HG03064 (cell line): ENCODE measurements around the gene SMARCC2.
"Not testable (repeated sequence)": the region's sequence is repeated elsewhere in the genome, so short reads cannot be mapped to it uniquely, and the experiment has no call there.

ENCODE experiments used
- ATAC-seq: cut with Tn5 transposase; IDR thresholded peaks from one replicate; pipeline ENCODE4 v1.9.1; 2021; ENCODE audit warnings: low read depth; ENCODE audit not compliant: unreplicated experiment

SMARCC2 gene

DNA sequence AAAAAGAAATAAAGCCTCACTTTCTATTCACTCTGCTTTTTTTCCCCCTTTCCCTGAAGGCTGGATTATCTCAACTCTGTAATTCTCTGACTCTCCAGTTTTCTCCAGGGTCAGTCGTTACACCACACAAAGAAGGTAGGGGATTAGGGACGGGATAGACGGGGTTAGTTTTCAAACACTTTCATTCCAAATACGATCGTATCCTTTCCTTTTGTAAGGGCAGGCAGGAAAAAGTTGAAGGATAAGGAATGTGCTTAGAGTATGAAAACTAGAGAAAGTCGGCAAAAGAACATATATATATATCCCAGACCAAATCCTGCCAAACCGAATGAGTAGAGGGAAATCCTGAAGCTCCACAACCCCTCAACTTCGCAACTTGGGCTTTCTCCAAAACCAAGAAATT lies 61.8 kb downstream of the SMARCC2 start:
- no peak for ATAC-seq

DNA sequence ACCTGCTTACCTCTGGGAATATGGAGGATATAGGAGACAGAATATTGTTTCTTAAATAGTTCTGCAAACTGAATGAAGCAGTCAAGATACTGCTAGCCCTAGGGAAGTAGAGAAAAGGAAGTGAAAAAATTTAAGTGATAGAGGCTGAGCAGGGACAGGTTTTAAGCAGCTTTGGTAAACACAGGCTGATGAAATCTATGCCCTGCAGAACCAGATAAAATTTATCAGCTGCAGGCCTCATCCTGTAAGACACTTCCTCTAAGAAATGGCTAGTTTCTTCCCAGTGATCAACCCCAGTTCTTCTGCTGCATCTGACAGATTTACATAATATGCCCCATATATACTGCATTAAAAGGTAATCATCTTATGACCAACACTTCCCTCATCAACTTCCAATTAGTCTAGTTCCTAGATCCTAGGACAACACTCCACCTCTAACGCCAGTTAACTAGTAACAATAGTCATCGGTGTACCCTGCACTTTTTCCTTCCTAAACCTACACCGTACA lies 62.5 kb downstream of the SMARCC2 start:
- ATAC-seq = no peak

DNA sequence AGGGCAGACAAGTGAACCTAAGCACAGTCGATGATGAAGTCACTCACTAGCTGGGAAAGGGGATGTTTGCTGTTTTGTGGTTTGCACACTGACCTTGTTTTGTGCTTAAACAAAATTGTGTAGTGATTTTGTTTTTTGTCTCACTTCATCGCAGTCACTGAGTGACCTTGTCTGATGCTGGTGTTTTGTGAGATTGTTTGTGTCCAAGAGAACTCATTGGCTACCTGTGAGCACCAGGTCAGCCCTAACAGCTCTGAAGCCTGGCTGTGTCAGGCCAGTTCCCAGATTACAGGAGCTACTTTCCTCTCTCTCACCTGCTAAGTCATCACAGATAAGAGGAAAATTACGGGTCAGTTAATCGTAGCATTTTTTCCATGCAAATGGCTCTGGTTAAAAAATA lies 65.2 kb downstream of the SMARCC2 start:
- ATAC-seq = no peak

DNA sequence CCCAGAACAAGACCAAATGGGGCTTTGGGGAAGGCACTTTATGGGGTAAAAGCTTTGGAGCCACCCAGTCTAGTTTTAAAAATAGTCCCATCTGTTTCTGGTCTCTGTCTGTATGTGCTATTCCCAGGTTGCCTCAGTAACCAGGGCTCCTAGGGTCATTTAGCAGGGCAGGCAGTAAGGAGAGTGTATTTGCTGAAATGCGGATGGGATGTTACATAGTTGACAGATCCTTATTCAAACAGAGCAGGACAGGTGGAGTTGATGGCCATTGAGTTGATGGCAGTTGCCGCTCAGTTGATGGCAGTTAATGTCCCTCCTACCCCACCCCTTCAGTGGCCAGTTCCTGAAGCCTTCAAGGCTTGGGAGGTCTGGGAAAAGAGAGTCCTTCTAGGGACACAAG lies 66.6 kb downstream of the SMARCC2 start:
- no peak for ATAC-seq

DNA sequence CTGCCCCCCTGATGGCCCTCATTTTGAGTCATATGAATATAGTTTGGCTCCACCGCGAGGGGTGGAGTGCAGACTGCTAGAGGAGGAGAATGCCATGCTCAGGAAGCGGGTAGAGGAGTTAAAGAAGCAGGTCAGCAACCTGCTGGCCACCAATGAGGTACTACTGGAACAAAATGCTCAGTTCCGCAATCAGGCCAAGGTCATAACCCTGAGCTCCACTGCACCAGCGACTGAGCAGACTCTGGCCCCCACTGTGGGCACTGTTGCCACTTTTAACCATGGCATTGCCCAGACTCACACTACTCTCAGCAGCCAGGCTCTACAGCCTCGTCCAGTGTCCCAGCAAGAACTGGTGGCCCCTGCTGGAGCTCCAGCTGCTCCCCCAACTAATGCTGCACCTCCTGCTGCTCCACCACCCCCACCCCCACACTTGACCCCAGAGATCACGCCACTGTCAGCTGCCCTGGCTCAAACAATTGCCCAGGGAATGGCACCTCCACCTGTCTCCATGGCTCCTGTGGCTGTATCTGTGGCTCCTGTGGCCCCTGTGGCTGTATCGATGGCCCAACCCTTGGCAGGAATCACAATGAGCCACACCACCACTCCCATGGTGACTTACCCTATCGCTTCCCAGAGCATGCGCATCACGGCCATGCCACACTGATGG lies 67.9 kb downstream of the SMARCC2 start:
- ATAC-seq = no peak

DNA sequence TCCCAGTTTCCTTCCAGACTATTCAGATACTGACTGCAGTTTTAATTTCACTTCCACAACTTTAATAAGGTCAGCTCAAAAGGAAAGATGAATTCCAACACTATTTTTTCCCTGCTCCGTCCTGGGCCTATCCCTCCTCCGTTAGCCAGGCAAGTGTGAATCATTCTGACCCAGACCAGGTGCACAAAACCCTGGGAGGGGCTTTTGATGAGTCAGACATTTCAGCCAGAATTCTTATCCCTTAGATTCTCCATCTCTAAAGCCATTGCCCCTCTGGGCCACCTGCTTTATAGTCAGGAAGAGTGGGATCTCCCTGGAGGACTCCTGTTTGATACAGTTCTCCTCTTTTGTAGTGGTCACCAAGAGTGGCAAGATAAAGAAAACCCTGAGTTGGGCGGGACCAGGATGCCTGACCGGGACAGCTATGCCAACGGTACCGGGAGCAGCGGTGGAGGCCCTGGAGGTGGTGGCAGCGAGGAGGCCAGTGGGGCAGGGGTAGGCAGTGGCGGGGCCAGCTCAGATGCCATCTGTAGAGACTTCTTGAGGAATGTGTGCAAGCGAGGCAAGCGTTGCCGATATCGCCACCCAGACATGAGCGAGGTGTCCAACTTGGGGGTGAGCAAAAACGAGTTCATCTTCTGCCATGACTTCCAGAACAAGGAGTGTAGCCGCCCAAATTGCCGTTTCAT lies 69.0 kb downstream of the SMARCC2 start:
- ATAC-seq = no peak

DNA sequence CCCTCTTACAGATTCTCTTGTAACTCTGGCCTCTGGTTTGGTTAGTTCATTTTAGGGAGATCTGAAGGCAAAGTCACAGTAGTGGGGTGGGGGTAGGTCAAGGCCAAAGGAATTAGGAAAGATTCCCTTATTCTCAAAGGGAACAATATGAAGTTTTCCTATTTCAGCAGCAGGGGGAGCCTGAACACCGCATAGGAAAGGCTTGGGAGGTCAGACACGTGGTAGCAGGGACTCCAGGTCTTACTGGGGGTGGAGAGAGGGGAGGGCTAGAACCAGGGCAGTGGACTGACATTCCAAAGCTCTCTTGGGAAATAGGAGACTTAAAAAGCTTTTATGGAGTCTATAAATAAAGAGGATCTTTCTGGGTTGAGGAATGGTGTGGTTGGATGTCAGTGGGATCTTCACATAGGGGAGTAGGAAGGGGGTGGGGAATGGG lies 69.9 kb downstream of the SMARCC2 start:
- no peak for ATAC-seq

DNA sequence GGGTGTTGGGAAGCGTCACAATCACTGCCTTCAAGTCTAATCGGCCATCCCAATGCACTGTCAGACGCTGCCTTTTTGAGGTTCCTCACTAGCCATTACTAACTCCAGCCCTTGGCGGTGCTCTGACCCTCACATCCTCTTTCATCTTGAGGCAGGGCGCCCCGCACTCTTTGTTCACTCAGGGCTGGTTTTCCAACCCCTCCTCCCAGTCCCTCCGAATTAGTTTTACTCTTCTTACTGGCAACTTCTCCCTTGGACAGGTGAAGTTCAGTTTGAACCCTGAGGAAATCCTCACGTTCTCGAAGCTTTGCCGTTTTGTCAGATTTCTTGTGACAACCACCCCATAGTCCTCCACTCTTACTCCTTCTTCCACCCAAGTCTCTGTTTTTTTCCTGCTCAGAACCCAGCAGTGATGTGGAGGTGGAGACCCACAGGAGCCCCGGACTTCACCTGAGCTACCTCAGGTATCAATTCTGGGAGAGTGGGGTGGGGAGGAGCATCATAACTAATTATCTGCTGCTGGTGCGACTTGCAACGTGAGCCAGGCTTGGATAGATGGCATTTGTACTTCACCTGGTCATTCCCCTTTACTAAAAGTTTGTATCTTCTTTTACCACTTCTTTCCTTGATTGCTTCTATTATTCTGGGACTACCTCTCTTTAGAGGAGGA lies 70.5 kb downstream of the SMARCC2 start:
- ATAC-seq = no peak

DNA sequence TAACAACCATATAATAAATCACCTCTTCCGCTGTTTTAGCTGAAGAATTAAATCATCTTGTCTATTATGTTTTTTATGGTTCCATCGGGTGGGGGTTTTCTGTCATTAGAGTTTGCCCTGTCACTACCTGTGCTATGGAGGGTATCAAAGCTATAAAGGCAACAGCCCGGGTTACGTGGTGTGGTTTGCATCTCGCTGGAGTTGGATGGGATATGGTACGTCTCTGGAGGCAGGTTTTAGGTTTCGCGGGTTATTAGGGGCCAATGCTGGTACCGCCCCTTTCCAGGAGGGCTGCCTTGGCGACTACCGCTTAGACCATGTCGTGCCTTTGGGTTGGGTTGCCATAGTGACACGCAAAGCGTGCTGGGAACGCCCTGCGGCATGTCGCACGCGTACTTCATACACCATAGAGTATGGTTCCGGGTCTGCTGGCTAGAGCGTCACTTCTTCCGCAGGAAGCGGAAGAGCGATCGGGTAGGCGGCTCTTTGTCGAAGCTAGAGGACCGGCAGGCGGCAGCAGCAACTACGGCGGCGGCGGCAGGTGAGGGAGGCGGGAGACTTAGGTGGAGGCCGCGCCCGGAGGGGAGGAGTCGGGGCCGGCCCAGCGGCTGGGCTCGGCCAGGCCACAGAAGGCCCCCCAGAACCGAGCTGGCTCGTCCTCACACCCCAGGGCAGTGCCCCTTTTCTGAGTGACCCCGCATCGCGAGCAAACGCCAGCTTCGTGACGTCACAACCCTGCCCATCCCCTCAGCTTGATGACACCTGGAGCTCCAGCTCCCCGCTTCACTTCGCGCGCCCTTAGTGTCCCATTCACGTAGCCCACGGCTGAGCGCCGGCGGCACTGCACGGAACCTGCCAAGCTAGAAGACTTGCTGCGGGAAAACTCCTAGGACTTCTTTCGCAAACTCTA lies 71.2 kb downstream of the SMARCC2 start, which contains the start of gene ZC3H10:
Gene ZC3H10 (plus strand): TSS at position 489 of the 910 bp plus-strand sequence. CDS start 2,297 bp downstream, outside the sequence.
- ATAC-seq = peak; percentile 75

DNA sequence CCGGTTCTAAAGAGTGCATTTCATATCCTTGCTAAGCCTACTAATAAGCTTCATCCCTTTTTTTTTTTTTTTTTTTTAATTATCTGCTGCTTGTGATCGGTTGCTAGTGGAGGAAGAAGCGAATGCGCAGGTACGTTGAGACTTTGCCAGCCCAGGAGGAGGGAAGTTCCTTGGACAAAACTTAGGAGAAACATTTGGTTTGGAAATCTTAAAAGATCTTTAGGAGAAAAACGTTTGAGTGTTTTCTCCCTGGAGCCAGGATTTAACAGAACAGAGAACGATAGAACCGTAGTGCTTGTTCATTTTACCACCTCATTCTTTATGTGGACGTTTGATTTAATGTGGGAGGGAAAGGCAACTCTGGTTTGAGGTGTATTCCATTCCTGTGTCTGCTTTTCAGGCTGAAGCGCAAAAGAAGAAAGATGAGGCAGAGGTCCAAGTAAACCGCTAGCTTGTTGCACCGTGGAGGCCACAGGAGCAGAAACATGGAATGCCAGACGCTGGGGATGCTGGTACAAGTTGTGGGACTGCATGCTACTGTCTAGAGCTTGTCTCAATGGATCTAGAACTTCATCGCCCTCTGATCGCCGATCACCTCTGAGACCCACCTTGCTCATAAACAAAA lies 72.1 kb downstream of the SMARCC2 start:
- ATAC-seq = not testable (repeated sequence)

DNA sequence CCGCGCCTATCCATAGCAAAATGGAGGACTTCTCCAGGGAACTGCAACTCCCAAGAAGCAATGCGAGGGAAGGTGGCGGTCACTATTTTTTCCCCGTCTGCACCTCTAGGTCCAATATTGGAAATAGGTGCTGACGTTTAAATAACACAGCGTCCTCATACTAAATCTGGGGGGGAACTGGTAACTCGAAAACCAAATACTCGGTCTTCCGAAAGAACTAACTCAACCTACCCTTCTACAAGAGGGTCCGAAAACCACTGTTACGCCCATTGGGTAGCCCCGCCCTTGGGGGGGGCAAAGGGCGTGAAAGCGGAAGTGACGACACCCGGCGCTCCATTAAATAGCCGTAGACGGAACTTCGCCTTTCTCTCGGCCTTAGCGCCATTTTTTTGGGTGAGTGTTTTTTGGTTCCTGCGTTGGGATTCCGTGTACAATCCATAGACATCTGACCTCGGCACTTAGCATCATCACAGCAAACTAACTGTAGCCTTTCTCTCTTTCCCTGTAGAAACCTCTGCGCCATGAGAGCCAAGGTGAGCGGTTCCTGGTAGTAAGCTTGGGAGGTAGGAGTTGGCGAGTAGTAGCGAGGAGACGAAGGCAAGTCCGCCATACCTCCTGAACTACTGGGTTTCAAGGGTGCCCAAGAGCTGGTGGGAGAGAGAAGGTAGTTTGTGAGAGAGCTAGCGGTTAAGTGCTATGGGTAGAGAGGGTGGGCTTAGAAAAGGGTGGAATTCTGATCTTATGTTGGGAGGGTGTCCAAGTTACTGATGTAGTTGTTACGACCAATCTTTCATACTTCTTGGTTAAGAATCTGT lies 72.8 kb downstream of the SMARCC2 start, which contains the start of gene RPL41:
Gene RPL41 (plus strand): TSS at position 367 of the 815 bp plus-strand sequence.
- peak; percentile 37 for ATAC-seq

DNA sequence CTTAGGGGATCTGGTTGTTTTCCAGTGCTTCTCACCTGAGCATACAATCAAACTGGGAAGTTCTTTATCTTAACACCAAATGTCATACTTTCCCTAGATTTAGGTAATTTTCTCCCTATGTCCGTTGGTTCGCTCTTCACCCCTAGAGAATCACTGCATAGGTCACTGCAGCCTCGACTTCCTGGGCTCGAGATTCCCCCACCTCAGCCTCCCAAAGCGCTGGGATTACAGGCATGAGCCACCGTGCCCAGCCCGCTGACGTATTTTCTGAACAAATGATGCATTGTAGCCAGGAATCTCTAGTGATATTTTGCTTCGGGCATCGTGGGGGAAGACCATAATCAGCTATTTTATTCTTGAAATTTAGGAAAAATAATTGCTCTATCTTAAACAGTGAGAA lies 74.0 kb downstream of the SMARCC2 start:
- no peak for ATAC-seq

DNA sequence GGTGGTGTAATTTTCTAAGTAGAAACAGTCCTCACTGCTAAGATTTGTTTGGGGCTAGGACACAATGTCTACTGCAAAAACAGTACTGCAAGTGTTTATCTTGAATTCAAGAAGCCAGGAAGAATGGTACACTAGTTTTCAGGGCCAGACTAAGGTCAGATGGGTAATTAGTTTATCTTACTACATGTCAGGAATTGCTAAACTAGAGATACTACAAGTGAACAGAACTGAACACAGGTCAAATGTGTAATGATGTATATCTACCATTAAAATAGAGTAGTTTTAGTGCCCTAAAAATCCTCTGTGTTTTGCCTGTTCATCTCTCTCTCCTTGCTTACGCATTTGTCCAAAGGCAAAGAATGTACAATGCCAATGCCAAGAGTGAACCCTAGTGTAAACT lies 75.2 kb downstream of the SMARCC2 start:
- no peak for ATAC-seq
